GM19193 (cell line): ENCODE measurements around the gene DKK3.

Experiments used
- POLR2A ChIP-seq: IDR thresholded peaks from 4 replicates; pipeline ENCODE4 v1.6.1; 2011; ENCODE audit not compliant: insufficient read depth, insufficient read length; ENCODE audit errors: extremely low read depth

DKK3 gene

GRCh38 chr11:11961399-11962028, 46.9 kb downstream of the DKK3 start:
- peak; percentile 29 for TF ChIP-seq POLR2A

- TF ChIP-seq POLR2A, result no peak
Observed at GRCh38 chr11:11960687-11961086, 47.7 kb downstream of the DKK3 start.

- no peak for TF ChIP-seq POLR2A
Observed at GRCh38 chr11:11959601-11960000, 48.8 kb downstream of the DKK3 start.

- TF ChIP-seq POLR2A, result no peak
Observed at GRCh38 chr11:11958403-11959231, 49.8 kb downstream of the DKK3 start.

GRCh38 chr11:11956006-11956405, 52.4 kb downstream of the DKK3 start:
- TF ChIP-seq POLR2A, result no peak

GRCh38 chr11:11952036-11952435, 56.4 kb downstream of the DKK3 start:
- no peak for TF ChIP-seq POLR2A

- TF ChIP-seq POLR2A, result no peak
Observed at GRCh38 chr11:11949482-11949881, 58.9 kb downstream of the DKK3 start.

GRCh38 chr11:11948242-11948947, 60.0 kb downstream of the DKK3 start:
- no peak for TF ChIP-seq POLR2A

- TF ChIP-seq POLR2A, result no peak
Observed at GRCh38 chr11:11947825-11948224, 60.6 kb downstream of the DKK3 start.

GRCh38 chr11:11946878-11947277, 61.5 kb downstream of the DKK3 start:
- no peak for TF ChIP-seq POLR2A

GRCh38 chr11:11946180-11946579, 62.2 kb downstream of the DKK3 start:
- TF ChIP-seq POLR2A, result no peak

GRCh38 chr11:11944444-11944843, 64.0 kb downstream of the DKK3 start:
- no peak for TF ChIP-seq POLR2A

- TF ChIP-seq POLR2A, result no peak
Observed at GRCh38 chr11:11942668-11943067, 65.8 kb downstream of the DKK3 start.

GRCh38 chr11:11940551-11940950, 67.9 kb downstream of the DKK3 start:
- no peak for TF ChIP-seq POLR2A

- no peak for TF ChIP-seq POLR2A
Observed at GRCh38 chr11:11937957-11938356, 70.5 kb downstream of the DKK3 start.
